Heart left ventricle (tissue), 13 donors: ENCODE results near the gene DCP2.

ENCODE experiments used
- POLR2A ChIP-seq, 2 donors: fragments of 450-650 bp; IDR thresholded peaks; one replicate each; pipeline ENCODE4 v1.6.1; 2017; ENCODE audit warnings: antibody characterized with exemption in 2 of 2, mild to moderate bottlenecking in 2 of 2, moderate library complexity in 2 of 2
- TF ChIP-seq, protein P1 (sequence below), 12 donors: fragments of 200-600 bp; sonication (generic) in 4 of 12; IDR thresholded peaks; one replicate each; pipeline versions ENCODE4 v1.5.0 to v1.8.0; 2018 to 2022; ENCODE audit warnings: antibody characterized with exemption in 12 of 12, mild to moderate bottlenecking in 5 of 12
- donor health status: ischemic (EF 13 %, LVEDD 7.1; RV severe dilation, severe dysfunction).
- donor health status: DM: no; HTN: yes; CAD: no.
- donor health status: DM: no; HTN: no; CAD: no.
- donor health status: ischemic (EF 25% LVEDD 6.9; RV normal size, moderate dysfunction).
- donor health status: ischemic (EF 25% LVEDD 5.7; RV mildly dilated, moderate dysfunction).
- donor health status: ischemic (EF 35%, LVEDD 5.7; RV mildly dilated, moderate dysfunction).
- donor health status: nonischemic (EF 11% LVEDD 7.7; RV severe dilation, severe dysfunction).
- donor health status: DM: yes; HTN: yes; CAD: no.
- donor health status: PGD.
- donor health status: ischemic (EF 29% LVEDD 5.4; RV normal size, mild dysfunction).
- donor health status: nonischemic (EF 23%, LVEDD 6.1; RV moderate dilation, normal function).

DNA sequence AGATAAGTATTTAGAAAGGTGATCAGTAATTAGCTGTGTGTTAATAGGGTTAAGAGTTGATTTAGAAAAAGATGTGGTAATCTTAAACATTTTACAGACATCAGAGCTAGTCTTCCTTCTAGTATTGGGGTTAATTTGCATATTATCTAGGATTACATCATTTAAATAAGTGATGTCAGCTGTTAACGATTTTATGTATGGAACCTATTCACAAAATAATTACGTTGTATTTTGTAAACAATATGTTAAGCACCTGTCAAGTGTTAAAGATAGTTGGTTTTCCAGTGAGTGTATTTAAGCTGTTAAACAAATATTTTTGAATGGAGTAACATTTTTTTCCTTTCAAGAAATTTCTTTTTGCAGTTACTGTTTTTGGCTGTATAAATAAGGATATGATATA, 2.2 kb downstream of the DCP2 start:
- TF ChIP-seq POLR2A (IDR thresholded peaks at IDR 0.05), result no peak
- TF ChIP-seq, protein P1, sequence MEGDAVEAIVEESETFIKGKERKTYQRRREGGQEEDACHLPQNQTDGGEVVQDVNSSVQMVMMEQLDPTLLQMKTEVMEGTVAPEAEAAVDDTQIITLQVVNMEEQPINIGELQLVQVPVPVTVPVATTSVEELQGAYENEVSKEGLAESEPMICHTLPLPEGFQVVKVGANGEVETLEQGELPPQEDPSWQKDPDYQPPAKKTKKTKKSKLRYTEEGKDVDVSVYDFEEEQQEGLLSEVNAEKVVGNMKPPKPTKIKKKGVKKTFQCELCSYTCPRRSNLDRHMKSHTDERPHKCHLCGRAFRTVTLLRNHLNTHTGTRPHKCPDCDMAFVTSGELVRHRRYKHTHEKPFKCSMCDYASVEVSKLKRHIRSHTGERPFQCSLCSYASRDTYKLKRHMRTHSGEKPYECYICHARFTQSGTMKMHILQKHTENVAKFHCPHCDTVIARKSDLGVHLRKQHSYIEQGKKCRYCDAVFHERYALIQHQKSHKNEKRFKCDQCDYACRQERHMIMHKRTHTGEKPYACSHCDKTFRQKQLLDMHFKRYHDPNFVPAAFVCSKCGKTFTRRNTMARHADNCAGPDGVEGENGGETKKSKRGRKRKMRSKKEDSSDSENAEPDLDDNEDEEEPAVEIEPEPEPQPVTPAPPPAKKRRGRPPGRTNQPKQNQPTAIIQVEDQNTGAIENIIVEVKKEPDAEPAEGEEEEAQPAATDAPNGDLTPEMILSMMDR (IDR thresholded peaks at IDR 0.05), result no peak
